ENCODE data around the gene PDCL3.

DNA sequence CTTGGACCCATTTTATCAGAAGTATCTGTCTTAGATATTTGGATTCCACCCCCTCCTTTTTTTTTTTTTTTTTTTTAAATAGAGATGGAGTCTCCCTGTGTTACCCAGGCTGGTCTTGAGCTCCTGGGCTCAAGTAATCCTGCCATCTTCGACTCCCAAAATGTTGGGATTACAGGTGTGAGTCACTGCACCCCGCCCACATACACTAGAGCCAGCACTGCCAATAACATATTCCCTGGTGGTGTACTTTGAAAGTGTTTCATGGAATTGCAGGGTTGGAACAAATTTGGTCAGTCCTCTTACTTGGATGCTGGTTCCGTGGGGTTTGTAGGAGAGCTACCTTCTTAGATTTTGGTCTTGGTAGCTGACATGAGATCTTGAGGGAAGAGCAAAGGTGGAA lies 15.0 kb downstream of the PDCL3 start:
- TF ChIP-seq GATA2 (IDR thresholded peaks at IDR 0.05; ENCODE audit: low read depth, low read length), result no peak
- no peak for TF ChIP-seq GATA3 (IDR thresholded peaks at IDR 0.05; ENCODE audit: low read depth, low read length)

All from SH-SY5Y (cell line).